GM19240 (cell line): Measurements from ENCODE around the gene UBE2M.
"Not testable (repeated sequence)": the region's sequence is repeated elsewhere in the genome, so short reads cannot be mapped to it uniquely, and the experiment has no call there.

Experiments used
- DNase-seq: peaks from one replicate; pipeline ENCODE4 v3.0.0; 2011; ENCODE audit warnings: low spot score; ENCODE audit not compliant: insufficient read length

The UBE2M gene

DNA sequence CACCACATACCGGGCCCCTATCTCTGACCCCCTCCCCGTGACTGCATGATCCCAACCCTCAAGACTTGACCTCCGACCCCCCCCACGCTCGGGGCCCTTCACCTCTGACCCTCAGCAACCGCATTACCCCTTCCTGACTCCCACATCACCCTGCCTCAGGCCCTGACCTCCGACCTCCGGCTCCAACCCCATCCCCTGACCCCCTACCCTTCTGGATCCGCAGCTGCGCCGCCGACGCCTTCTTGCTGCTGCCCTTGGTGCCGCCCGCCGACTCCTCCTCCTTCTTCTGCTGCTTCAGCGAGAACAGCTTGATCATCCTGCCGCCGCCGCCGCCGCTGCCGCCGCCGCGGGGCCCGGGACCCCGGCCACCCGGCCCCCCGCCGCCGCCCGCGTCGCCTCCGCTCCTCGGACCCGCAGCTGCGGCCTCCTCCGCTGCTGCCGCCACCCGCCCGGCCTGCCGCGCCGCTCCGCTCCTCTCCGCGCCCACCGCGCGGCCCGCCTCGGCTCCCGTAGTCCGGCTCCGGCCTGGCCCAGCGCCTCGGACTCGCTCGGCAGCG lies at the start of gene UBE2M:
UBE2M (minus strand) TSS at position 546 of the 557 bp plus-strand sequence; CDS start at position 316, 230 bp downstream.
- no peak for DNase-seq

DNA sequence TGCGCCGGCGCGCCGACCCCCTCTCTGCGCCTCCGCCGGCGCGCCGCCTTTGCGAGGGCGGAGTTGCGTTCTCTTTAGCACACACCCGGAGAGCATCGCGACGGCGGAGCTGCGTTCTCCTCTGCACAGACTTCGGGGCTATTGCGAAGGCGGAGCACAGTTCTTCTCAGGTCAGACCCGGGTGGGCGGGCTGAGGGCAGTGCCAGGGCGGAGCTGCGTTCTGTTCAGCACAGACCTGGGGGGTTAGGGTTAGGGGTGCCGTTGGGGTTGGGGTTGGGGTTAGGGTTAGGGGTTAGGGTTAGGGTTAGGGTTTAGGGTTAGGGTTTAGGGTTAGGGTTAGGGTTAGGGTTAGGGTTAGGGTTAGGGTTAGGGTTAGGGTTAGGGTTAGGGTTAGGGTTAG lies 48.8 kb upstream of the UBE2M start:
- DNase-seq, result not testable (repeated sequence)

DNA sequence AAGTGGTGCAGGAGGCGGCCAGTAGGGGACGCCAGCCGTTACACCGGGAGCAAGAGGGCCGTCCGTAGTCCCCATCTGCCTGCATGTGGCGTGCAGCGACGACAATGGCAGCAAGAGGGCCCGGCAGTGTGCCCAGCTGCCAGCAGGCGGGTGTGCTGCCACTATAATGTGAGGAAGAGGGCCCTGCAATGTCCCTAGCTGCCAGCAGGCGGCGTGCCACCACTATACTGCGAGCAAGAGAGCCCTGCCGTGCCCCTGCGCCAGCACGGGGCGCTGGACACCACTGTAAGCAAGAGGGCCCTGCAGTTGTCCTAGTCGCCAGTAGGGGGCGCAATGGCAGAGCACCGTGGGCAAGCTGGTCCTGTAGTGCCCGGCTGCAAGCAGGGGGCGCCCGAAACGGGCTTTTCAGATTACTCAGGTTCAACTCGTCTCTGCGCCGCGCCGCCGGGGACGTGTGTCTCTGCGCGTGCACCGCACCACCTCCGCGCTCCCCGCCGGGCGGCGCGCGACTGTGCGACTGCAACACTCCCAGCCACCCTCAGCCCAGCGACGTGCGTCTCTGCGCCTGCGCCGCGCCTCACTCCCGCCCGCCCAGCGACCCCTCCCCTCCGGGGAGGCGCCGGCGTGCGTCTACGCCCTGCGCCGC lies 48.0 kb upstream of the UBE2M start:
- DNase-seq, result not testable (repeated sequence)

DNA sequence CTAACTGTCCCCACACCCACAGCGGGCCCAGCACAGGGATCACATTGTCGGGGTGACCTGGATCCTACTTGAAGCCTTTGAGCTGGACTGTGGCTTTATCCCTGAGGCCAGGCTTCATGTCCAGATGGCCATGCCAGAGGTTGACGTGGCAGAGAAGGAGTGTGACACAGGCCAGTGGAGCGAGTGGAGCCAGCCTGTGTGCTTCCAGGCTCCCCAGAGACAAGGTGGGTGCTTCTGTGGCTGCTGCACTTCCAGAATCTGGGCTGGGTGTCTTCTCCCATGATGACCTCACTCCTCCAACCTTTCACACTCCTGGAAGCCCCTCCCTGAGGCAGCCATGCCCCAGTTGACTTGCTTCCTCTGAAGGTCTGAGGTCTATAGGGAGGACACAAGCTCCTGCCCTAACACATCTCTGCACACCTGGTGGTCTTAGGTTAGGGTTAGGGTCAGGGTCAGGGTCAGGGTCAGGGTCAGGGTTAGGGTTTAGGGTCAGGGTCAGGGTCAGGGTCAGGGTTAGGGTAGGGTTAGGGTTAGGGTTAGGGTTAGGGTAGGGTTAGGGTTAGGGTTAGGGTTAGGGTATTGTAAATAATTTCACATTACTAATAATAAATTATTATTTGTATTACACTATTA lies 27.8 kb upstream of the UBE2M start:
- DNase-seq, result no peak

DNA sequence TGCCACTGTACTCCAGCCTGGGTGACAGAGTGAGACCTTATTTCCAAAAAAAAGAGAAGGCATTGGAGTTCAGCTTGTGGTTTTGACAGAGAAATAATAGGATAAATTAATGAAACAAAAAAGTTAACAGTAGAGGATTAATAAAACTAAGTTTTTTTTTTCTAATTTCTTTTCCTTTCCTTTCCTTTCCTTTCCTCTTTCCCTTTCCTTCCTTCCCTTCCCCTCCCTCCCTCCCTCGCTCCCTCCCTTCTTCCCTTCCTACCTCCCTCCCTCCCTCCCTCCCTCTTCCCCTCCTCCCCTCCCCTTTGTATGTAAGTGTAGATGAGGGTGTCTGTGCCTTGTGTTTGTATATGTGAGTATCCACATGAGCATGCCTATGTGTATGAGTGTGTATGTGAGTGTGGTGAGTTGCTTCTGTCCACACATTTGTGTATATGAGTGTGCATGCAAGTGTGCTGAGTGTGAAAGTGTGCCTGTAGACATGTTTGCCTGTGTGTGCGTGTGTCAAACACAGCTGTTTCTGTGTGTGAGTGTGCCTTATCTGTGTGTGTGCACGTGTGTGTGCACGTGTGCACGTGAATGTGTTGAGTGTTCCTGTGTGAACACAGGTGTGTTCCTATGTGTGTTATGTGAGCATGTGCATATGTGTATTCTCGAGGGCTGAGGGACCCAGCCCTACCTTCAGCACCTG lies 27.2 kb upstream of the UBE2M start:
- DNase-seq, result no peak

DNA sequence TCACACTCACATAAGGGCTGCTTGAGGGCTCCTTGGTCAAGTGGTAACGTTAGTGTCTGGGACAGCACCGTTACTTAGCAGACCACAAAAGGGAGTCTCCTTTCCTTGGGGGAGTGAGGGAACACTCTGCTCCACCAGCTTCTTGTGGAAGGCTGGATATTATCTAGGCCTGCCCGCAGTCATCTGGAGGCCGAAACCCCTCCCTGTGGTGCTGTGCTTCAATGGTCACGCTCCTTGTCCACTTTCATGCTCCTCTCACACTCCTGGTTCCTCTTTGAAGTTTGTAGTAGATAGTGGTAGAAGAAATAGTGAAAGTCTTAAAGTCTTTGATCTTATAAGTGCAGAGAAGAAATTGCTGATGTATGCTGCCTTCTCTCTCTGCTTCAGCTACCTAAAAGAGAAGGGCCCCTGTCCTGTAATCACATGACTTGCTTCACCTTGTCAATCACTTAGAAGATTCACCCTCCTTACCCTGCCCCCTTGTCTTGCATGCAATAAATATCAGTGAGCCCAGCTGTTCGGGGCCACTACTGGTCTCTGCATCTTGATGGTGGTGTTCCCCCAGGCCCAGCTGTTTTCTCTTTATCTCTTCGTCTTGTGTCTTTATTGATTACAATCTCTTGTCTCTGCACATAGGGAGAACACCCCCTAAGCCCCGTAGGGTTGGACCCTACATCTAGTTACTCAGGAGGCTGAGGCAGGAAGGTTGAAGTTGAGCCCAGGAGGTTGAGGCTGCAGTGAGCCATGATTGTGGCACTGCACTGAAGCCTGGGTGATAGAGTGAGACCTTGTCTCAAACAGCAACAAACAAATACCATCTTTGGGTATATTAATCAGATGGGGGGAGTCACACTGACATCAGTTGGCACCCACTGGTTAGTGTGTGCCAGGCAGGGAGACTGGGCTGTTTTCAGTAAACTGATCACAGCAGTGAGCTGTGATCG lies 26.4 kb upstream of the UBE2M start:
- no peak for DNase-seq

DNA sequence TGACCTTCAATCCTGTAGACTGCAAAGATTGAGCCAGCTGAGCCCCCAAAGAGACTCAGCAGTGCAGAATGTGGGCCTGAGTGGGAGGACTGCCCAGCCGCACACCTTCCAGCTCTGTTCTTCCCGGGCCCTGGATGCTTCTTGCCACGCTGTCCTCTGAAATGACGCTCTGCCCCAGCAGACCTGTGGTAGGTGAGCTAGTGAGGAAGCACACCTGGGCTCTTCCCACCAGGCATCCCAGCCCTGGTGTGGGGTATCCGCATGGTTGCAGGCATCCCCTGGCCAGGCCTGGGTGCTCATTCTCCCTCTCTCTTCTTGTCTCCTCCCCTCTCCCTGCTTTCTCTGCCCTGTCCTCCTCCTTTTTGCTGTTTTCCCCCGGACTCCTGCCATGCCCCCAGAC lies 24.6 kb upstream of the UBE2M start:
- DNase-seq, result no peak

DNA sequence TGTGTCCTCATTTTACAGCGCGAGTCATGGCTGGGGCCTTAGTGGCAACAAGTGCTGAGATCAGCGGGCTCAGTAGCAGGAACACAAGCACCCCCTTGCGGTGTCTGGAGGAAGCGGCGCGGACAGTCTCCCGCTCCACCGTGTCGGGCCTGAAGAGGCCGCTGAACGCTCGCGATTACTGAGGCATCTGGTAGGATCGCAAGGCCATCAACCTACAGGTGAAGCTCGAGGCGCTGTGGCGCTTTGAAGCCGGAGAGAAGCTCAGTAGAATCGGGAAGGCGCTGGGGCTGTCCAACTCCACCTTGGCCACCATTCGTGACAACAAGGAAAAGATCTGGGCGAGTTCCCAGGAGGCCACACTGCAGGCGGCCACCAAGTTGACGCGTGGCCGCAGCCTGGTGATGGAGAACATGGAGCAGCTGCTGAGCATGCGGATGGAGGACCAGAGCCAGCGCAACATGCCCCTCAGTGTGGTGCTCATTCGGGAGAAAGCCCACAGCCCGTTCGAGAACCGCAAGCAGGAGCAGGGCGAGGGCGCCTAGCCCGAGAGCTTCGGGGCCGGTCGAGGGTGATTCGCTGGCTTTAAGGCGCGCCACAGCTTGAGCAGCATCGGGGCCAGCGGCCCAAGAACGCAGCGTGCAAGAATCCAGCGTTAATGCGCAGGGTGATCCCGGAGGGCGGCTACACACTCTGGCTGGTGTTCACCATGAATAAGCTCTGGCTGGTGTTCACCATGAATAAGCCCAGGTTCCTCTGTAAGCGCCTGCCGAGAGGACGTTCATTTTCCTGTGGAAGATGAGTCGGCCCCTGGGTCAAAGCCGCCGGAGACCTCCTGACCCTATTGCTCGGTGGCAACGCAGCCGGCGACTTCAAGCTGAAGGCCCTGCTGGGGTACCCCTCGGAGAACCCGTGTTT lies 23.1 kb upstream of the UBE2M start:
- peak; percentile 46 for DNase-seq

DNA sequence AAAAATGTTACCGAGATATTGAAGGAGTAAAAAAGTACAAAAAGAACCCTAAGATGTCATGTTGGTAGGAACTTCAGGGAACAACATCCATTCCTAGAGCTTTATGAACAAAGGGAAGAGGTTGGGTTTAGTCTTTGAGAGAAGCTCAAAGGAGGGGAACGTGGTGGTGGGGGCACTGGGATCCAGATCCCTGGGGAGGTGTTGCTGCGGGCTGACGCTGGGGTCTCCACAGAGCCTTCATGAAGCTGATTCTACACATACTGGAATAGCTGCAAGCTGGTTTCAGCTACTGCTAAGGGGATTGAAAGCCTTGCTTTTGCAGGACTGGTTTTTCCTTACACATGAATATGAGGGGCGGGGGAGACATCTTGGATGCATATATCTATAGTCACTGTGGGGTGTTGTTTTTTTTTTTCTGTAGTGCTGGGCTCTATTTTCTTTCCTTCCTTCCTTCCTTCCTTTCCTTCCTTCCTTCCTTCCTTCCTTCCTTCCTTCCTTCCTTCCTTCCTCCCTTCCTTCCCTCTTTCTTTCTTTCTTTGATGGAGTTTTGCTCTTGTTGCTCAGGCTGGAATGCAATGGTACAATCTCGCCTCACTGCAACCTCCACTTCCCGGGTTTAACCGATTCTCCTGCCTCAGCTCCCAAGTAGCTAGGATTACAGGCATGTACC lies 21.2 kb upstream of the UBE2M start:
- DNase-seq, result no peak

DNA sequence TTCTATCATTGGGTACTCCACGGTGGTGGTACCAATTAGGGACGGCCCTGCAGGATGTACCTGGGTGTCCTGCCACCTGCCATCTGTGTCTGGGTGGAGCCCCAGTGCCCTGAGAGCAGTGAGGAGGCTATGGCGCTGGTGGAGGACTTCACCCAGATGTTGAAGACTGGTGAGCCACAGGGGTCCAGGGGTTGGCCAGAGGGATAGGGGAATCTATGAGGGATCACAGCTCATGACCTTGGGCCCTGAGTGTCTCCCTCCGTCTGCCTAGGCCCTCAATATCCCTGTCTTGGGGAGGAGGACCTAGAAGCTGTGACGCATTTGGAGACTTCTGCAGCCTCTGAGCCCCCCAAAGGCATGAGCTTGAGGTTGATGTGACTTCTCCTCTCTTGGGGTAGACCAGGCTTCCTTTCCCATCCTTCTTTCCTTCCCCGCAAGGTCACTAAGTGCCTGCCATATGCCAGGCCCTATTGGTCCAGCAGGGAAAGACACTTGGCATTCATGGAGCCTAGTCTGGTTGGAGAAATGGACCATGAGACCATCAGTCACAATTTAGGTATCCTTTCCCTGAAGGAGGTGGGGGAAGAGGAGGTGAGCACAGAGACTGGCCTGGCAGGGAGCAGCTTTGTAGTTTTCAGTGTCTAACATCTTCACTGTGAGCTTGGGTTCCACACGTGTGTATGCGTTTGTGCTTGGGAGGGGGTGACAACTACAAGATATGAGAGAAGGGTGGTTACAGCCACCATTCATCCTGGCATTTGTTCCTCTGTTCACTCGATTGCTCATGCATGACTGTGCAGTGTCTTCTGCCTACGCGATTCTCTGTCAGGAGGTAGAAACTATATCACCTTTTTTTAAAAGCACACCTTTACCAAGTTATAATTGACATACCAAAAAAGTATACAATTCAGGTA lies 19.9 kb upstream of the UBE2M start:
- DNase-seq, result no peak

DNA sequence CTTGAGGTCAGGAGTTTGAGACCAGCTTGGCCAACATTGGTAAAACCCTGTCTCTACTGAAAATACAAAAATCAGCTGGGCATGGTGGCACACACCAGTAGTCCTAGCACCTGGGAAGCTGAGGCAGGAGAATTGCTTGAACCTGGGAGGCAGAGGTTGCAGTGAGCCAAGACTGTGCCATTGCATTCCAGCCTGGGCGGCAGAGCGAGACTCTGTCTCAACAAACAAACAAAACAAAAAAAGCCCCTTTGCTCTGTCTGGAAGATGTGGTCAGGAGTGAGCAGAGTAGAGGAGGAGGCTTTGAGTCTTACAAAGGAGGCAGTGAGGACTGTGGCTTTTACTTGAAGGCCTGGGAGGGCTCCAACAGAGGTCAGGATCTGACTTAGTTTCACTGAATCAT lies 19.2 kb upstream of the UBE2M start:
- not testable (repeated sequence) for DNase-seq

DNA sequence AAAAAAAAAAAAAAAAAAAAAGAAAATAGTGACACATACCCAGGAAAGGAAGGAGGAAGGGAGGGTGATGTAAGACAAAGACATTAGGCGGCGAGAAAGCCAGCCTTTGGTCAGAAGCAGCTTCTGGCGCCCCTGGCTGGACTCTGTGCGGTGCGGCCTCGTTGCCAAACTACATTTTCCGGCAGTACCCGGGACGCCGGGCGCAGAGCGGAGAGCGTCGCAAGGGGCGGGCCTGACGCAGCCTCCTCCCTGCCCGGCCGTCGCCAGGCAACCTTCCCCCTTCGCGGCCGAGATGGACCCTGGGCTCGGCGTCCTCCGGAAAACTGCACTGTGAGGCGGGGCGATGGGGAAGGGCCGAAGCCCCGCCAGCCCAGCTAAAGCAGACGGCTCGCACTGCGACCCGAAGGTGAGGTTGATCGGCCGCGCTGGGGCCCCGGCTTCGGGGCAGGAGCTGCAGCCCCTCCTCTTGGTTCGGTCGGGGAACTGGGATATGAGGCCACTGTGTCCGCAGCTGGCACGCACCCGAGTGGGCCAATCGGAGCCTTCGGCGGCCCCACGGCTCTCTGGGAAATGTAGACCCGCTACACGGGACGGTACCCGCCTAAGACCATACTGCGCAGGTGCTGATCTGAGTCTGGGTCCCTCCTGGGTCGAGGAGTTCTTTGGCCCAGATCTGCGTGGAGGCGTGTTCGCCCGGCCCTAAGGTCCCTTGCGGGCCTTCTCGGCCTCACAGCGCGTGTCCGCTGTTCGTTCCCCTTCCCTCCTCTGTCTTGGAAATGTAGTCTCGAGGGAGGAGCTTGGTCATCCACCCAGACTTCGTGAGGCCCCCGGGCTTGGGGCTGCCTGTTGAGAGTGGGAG lies 17.0 kb upstream of the UBE2M start:
- peak; percentile 58 for DNase-seq

DNA sequence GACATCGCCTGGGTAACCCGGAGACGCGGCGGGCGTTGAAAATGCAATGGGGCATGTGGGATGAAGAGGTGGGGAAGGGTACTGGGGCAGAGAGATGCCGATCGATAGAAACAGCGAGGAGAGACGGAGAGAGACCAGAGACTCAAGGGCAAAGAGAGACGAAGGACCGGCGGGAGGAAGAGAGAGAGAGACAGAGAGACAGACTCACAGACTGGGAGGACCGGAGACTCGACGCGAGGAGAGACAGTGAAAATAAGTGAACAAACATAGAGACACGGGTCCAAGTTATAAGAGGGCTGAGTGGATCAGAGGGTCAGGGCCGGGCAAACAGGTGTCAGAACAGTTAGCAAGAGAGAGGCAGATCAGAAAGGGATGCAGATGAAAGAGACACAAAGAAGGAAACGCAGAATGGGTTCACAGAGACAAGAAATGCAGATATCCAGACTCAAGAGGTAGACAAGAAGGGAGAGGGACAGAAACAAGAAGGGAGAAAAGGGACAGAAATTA lies 15.3 kb upstream of the UBE2M start:
- DNase-seq, result no peak

DNA sequence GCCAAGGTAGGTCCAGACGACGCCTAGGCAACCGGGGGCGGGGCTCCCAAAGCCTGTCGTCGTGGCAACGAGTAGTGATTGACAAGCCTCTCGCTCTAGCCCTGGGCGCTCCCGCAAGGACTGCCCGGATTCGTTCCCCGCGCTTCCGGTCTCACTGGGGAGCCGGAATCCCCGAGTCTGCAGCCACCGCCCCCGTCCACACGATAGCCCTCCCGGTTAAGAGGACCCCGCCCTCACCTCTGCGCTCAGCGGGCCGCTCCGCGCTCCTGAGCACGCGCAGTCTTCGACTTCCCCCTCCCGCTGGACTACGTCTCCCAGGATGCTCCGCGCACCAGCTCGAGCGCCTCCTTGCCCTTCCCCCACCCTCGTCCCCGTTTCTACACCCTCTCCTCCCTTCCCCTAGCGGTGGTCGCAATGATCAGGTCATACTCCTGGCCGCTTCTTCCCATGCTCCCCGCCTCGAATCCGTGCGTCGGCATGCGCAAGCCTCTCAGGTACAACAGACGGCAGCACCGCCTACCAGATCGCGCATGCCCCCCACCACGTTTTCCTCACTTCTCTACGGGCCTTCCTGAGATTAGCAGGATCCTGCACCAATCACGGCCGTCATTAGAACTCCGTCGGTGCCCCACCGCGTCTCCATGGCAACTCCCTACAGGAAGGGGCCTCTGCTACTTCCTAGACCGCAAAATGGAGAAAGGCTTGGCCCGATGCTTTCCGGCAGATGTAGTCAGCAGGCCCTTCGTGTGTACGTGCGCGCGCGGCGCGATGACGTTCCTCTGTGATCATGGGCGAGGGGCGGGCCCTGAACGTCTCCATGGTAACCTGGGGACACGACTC lies 14.6 kb upstream of the UBE2M start, which contains the start of gene MZF1:
MZF1 (minus strand) TSS at position 518 of the 840 bp plus-strand sequence. CDS start 1,946 bp downstream, outside the sequence.
- DNase-seq, result peak; percentile 93

DNA sequence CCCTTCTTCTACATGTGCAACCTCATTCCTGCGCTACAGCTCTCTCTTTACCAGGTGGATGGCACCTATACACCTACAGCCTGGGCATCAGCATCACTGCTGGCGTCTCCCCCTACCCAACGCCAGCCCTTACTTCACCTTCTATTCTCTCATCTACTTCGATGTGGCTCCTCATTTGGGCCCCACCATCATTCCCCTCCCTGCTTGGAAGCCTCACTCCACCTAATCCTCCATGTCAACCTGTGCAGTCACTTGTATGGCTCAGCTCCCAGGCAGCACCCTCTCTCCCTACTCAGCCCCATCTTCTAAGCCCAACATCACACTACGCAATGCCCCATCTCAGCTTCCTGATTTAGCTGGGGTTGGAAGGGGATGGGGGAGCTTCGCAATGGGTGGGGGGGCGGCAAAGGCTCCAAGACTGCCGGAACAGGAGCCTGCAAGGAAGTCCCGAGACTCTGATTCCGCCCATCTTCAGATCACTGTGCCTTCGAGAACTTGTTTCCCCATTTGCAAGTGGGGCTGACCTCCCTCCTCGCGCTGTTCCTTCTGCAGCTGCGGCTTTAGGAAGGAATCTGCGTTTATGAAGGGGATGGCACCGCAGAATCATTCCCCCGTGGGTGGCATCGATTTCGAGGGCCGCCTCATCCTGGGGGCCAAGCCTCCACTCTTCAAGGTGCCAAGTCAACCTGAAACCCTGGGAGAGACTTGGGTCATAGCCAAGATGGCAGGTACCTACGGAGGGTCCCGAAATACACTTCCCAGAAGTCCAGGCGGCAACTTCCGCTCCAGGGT lies 13.8 kb upstream of the UBE2M start:
- DNase-seq, result no peak

DNA sequence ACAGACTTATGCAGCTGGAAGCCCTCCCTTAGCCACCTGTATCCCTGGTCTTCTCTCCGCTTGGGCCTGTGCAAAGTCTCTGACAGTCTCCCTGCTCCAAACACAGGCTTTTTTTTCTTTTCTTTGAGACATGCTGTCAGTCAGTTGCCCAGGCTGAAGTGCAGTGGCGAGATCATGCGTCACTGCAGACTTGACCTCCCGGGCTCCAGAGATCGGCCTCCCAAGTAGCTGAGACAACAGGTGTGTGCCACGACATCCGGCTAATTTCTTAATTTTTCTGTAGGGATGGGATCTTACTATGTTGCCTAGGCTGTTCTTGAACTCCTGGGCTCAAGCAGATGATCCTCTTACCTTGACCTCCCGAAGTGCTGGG lies 13.2 kb upstream of the UBE2M start:
- no peak for DNase-seq
